ENCODE measurements around the gene CAMTA1.

CAMTA1 gene

DNA sequence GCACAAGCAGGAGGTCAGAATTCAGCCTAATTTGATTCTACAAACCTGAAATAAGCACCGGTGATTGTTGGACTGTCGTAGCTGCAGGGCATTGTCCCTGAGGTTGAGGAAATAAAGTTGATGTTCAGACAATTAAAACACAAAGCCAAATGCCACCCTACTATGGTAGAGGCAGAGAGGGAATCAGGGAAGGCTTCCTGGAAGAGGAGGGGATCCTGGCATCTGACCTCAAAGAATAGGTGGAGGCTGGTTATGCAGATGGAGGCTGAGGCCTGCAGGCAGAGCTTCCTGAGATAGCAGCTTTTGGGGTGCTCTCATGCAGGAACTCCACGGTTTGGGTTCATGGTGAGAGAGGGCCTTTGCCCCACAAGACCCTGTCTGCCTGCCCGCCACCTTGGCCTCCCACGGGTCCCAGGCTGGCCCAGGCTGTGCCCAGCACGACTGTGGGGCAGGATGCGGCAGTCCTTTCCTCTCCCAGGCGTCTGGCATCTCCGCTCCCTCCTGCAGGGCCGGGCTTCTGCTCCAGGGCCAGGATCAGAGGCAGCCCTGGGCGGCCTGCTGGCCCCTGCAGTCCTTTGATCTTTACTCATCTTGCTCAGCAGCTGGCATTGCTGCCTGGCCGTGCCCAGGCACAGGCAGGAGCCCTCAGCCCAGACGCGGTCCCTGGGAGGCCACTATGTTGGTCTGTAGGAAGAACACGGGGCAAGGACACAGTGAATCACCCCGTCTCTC lies 851.7 kb downstream of the CAMTA1 start:
- Histone ChIP-seq H3K9ac (ENCODE audit: low read length) (no peak overlapping the region), H3K9me3 (ENCODE audit: control insufficient read depth, low read depth, low read length) (no peaks in the 10 kb centered on the region), H3K27me3 (ENCODE audit: control insufficient read depth, insufficient read depth, low read length) (no peaks in the 10 kb centered on the region), H3K36me3 (ENCODE audit: control insufficient read depth, low read depth, low read length) (no peaks in the 10 kb centered on the region), H3K4me1 (ENCODE audit: control insufficient read depth, low read depth, low read length) (no peaks in the 10 kb centered on the region), H3K4me3 (ENCODE audit: low read length) (no peak overlapping the region), H3K27ac (ENCODE audit: low read length) (no peak overlapping the region)

DNA sequence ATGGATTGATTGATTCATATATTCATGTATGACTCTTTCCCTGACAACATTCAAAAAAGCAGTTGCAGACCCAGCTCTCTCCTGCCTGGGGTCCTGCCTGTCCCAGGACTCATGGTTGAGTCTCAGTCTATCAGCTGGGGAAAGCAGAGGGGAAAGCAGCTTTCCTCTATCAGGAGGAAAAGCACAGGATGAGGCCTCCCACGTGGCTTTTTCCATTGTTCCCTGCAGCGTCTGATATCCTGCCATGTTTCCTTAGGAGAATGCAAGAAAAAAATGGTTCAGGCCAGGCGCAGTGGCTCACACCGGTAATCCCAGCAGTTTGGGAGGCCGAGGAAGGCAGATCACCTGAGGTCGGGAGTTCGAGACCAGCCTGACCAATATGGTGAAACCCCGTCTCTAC lies 852.8 kb downstream of the CAMTA1 start:
- H3K27me3 ChIP-seq (ENCODE audit: control insufficient read depth, insufficient read depth, low read length) = no peaks in the 10 kb centered on the region

DNA sequence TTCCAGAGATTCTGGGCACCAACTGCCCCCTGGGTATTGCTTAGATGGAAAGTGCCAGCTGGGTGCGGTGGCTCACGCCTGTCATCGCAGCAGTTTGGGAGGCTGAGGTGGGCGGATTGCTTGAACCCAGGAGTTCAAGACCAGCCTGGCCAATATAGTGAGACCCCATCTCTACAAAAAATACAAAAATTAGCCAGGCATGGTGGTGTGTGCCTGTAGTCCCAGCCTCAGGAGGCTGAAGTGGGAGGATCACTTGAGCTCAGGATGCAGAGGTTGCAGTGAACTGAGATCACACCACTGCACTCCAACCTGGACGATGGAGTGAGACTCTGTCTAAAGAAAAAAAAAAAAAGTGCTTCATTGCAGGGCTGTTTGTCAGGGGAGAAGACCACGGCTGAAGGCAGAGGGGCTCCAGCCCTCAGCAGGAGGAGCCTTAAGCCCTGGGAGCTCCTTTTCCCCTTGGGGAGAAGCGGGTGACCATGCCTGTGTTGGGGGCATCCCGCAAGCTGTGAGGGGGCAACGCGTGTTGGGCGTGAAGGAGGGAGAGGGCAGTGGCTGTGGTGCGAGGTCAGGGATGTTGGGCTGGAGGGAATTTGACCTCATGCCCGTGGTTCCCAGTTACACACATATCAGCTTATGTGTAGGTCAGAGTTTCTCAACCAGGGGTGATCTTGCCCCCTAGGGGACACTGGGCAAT lies 854.3 kb downstream of the CAMTA1 start:
- H3K9ac ChIP-seq (ENCODE audit: low read length) = no peak overlapping the region
- H3K27me3 ChIP-seq (ENCODE audit: control insufficient read depth, insufficient read depth, low read length) = no peaks in the 10 kb centered on the region
- H3K4me3 ChIP-seq (ENCODE audit: low read length) = no peak overlapping the region
- H3K4me1 ChIP-seq (ENCODE audit: control insufficient read depth, low read depth, low read length) = no peaks in the 10 kb centered on the region
- H3K36me3 ChIP-seq (ENCODE audit: control insufficient read depth, low read depth, low read length) = no peaks in the 10 kb centered on the region
- no peak overlapping the region for H3K27ac ChIP-seq (ENCODE audit: low read length)
- H3K9me3 ChIP-seq (ENCODE audit: control insufficient read depth, low read depth, low read length) = no peaks in the 10 kb centered on the region

More for the DNA sequence above, 852.8 kb downstream of the CAMTA1 start:
- Histone ChIP-seq H3K9ac (ENCODE audit: low read length) (no peak overlapping the region), H3K36me3 (ENCODE audit: control insufficient read depth, low read depth, low read length) (no peaks in the 10 kb centered on the region), H3K4me3 (ENCODE audit: low read length) (no peak overlapping the region), H3K27ac (ENCODE audit: low read length) (no peak overlapping the region), H3K9me3 (ENCODE audit: control insufficient read depth, low read depth, low read length) (no peaks in the 10 kb centered on the region), H3K4me1 (ENCODE audit: control insufficient read depth, low read depth, low read length) (no peaks in the 10 kb centered on the region)

- H3K27me3 ChIP-seq (ENCODE audit: control insufficient read depth, insufficient read depth, low read length) = no peaks in the 10 kb centered on the region
- no peak overlapping the region for H3K27ac ChIP-seq (ENCODE audit: low read length)
- H3K36me3 ChIP-seq (ENCODE audit: control insufficient read depth, low read depth, low read length) = no peaks in the 10 kb centered on the region
- no peaks in the 10 kb centered on the region for H3K4me1 ChIP-seq (ENCODE audit: control insufficient read depth, low read depth, low read length)
- no peaks in the 10 kb centered on the region for H3K9me3 ChIP-seq (ENCODE audit: control insufficient read depth, low read depth, low read length)
- no peak overlapping the region for H3K4me3 ChIP-seq (ENCODE audit: low read length)
- no peak overlapping the region for H3K9ac ChIP-seq (ENCODE audit: low read length)
Measured at GRCh38 chr1:7640350-7640749, 855.1 kb downstream of the CAMTA1 start.

DNA sequence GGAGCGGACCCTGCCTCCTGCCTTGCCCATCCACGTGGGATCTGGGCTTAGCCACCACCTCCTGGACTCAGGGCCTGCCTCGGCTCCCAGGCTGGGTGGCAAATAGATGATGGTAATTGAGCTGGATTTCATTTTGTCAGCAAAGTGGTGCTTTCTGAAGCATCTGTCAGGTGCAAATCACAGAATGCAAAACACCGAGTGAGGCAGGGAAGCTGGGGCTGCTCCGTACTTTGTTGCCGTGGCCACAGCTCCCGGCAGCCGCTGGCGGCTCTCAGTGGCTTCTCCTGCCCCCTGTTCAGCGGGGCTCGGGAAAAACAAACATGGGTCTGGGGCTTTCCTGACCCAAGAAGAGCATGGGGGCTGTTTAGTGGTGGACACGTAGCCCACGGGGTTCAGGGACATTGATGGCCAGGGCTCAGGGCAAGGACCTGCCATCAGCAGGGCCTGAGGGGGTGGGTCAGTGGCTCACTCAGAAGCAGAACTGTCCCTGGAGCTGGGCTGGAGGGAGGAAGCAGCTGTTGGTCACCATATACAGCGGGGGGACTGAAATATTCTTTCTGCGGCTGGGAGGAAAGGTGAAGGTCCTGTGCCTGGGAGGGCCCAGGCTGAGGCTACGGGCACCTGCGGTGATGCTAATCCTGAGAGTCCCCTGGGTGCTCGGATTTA lies 855.8 kb downstream of the CAMTA1 start:
- Histone ChIP-seq H3K9me3 (ENCODE audit: control insufficient read depth, low read depth, low read length) (no peaks in the 10 kb centered on the region), H3K27me3 (ENCODE audit: control insufficient read depth, insufficient read depth, low read length) (no peaks in the 10 kb centered on the region), H3K9ac (ENCODE audit: low read length) (no peak overlapping the region), H3K36me3 (ENCODE audit: control insufficient read depth, low read depth, low read length) (no peaks in the 10 kb centered on the region), H3K4me1 (ENCODE audit: control insufficient read depth, low read depth, low read length) (no peaks in the 10 kb centered on the region), H3K4me3 (ENCODE audit: low read length) (no peak overlapping the region), H3K27ac (ENCODE audit: low read length) (no peak overlapping the region)

DNA sequence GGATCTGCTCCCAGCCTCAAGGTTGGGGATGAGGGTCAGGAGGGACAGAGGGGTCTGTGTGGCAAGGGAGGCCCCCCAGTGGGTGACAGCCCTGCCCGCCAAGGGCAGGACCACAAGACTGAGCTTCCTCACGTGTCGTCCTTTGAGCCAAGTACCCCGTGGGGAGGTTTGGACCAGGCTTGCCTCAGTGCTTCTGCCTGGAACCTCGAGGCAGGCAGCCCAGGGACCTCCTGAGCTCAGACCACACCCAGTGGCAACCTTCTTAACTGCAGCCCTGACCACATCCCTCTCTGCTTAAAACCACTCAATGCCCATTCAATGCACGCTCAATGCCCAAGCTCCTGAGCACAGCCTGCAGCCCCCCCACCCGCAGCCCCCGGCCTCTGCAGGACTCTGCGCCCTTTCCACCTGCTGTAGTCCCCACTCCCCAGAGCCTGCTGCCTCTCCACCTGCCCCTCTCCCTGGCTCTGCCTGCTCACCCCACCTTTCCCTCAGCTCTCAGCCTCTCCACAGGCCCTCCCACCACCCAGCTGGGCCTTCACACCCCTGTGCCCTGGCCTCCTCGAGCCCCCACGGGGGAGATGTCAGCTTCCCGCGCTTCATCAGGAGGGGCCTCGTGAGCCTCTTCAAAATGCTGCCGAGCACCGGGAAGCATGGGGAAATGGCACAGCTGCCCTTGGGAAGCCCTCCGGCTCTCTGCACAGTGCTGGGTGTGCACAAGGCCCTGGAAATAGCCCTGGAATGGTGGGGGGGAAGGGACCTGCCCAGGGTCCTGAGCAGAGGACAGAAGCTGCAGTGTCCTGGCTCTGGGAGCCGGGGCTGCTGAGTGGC lies 856.5 kb downstream of the CAMTA1 start:
- H3K9ac ChIP-seq (ENCODE audit: low read length) = no peak overlapping the region
- no peaks in the 10 kb centered on the region for H3K4me1 ChIP-seq (ENCODE audit: control insufficient read depth, low read depth, low read length)
- H3K4me3 ChIP-seq (ENCODE audit: low read length) = no peak overlapping the region
- H3K36me3 ChIP-seq (ENCODE audit: control insufficient read depth, low read depth, low read length) = no peaks in the 10 kb centered on the region
- no peak overlapping the region for H3K27ac ChIP-seq (ENCODE audit: low read length)
- no peaks in the 10 kb centered on the region for H3K27me3 ChIP-seq (ENCODE audit: control insufficient read depth, insufficient read depth, low read length)
- no peaks in the 10 kb centered on the region for H3K9me3 ChIP-seq (ENCODE audit: control insufficient read depth, low read depth, low read length)

DNA sequence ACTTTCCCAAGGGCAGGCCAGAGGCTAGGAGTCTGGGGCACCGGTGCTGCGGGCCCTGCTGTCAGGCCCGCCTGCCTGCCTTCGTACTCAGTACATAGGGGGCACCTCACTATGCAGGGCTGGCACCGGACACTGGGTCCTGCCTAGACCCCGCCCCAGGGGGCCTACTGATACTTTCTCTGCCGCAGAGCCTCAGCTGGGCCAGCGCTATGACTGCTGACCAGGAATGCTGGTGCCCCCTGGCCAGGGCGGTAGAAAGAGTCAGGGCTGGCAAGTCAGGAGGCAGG lies 857.1 kb downstream of the CAMTA1 start:
- no peaks in the 10 kb centered on the region for H3K27me3 ChIP-seq (ENCODE audit: control insufficient read depth, insufficient read depth, low read length)
- H3K4me1 ChIP-seq (ENCODE audit: control insufficient read depth, low read depth, low read length) = no peaks in the 10 kb centered on the region
- no peaks in the 10 kb centered on the region for H3K36me3 ChIP-seq (ENCODE audit: control insufficient read depth, low read depth, low read length)
- H3K9me3 ChIP-seq (ENCODE audit: control insufficient read depth, low read depth, low read length) = no peaks in the 10 kb centered on the region
- no peak overlapping the region for H3K9ac ChIP-seq (ENCODE audit: low read length)
- H3K27ac ChIP-seq (ENCODE audit: low read length) = no peak overlapping the region
- no peak overlapping the region for H3K4me3 ChIP-seq (ENCODE audit: low read length)

DNA sequence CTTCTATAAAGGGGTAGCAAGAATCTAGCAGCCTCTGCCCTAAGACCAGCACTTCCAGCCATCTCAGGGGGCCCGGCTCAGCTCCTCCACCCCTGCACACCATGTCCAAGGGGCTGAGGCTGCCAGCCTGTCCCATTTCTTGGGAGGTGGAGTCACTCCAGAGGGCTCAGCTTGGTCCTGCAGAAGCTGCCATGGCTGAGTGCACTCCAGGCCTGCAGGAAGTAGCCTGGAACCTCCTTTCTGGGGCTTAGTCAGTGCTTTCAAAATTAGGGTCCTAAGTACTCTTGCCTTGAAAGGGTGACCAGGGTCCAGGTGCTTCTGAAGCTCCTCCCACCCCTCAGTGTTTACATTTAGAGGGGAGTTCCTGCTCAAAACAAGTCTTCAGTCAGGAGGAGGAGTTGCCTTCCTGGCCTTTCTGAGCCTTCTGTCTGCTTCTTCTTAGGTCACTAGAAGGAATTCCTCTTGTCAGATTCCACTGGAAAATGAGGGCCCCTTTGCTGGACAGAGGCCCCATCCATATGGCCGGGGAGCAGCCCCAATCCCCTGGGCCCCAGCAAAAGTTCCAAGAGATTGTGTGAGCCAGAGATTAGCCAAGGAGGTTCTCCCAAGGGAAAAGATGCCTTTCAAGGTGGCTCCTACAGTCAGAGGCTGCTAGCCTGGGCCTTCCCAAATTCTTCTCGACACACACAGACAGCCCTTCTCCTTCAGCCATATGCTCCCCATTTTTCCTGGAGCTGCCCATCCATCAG lies 857.7 kb downstream of the CAMTA1 start:
- Histone ChIP-seq H3K27ac (ENCODE audit: low read length) (no peak overlapping the region), H3K9ac (ENCODE audit: low read length) (no peak overlapping the region), H3K36me3 (ENCODE audit: control insufficient read depth, low read depth, low read length) (no peaks in the 10 kb centered on the region), H3K4me1 (ENCODE audit: control insufficient read depth, low read depth, low read length) (no peaks in the 10 kb centered on the region), H3K9me3 (ENCODE audit: control insufficient read depth, low read depth, low read length) (no peaks in the 10 kb centered on the region), H3K4me3 (ENCODE audit: low read length) (no peak overlapping the region), H3K27me3 (ENCODE audit: control insufficient read depth, insufficient read depth, low read length) (no peaks in the 10 kb centered on the region)

DNA sequence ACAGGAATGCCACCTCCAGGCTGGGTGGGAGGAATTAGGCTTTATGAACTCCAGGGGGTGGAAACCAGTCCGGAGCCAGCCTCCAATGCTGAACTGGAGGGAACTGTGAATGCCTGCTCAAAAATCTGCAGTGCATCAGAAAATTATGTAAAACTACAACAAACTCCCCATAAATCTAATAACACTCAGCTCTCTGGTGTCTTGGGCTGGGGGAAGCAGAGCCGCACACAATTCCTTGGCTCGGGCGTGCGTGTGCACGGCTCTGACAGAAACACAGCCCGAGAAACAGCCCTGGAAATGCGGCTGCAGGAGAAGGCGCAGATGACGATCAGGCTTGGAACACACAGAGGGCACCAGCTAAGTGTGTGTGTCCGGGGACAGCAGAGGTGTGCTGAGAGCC lies 858.3 kb downstream of the CAMTA1 start:
- Histone ChIP-seq H3K27me3 (ENCODE audit: control insufficient read depth, insufficient read depth, low read length) (no peaks in the 10 kb centered on the region), H3K27ac (ENCODE audit: low read length) (no peak overlapping the region), H3K4me1 (ENCODE audit: control insufficient read depth, low read depth, low read length) (no peaks in the 10 kb centered on the region), H3K9me3 (ENCODE audit: control insufficient read depth, low read depth, low read length) (no peaks in the 10 kb centered on the region), H3K9ac (ENCODE audit: low read length) (no peak overlapping the region), H3K4me3 (ENCODE audit: low read length) (no peak overlapping the region), H3K36me3 (ENCODE audit: control insufficient read depth, low read depth, low read length) (no peaks in the 10 kb centered on the region)

- no peaks in the 10 kb centered on the region for H3K27me3 ChIP-seq (ENCODE audit: control insufficient read depth, insufficient read depth, low read length)
- no peaks in the 10 kb centered on the region for H3K9me3 ChIP-seq (ENCODE audit: control insufficient read depth, low read depth, low read length)
- no peak overlapping the region for H3K4me3 ChIP-seq (ENCODE audit: low read length)
- H3K4me1 ChIP-seq (ENCODE audit: control insufficient read depth, low read depth, low read length) = no peaks in the 10 kb centered on the region
- H3K36me3 ChIP-seq (ENCODE audit: control insufficient read depth, low read depth, low read length) = no peaks in the 10 kb centered on the region
- H3K9ac ChIP-seq (ENCODE audit: low read length) = no peak overlapping the region
- H3K27ac ChIP-seq (ENCODE audit: low read length) = no peak overlapping the region
Measured at GRCh38 chr1:7644086-7644485, 858.8 kb downstream of the CAMTA1 start.
